Measurements from ENCODE around the gene DYNC1I1.

- TF ChIP-seq TCF12 (IDR thresholded peaks at IDR 0.05) (no peak), ZBTB33 (IDR thresholded peaks at IDR 0.05; ENCODE audit: borderline replicate concordance, low read depth) (no peak), RCOR1 (IDR thresholded peaks at IDR 0.05; ENCODE audit: low read length) (no peak)
Observed at GRCh38 chr7:96040250-96040772, 268.0 kb downstream of the DYNC1I1 start.
